Activated CD4-positive, alpha-beta T cell treated with anti-CD3 and anti-CD28 coated beads, Interleukin-2, amount 50 U/mL, for 16 hours (primary cell): ENCODE results near the gene KCNH8.
"Not testable (repeated sequence)": the region's sequence is repeated elsewhere in the genome, so short reads cannot be mapped to it uniquely, and the experiment has no call there.

Source experiments
- DNase-seq: peaks from one replicate; pipeline ENCODE4 v3.0.0-alpha.2; 2020

Gene KCNH8

GRCh38 chr3:19147905-19148767, at the start of gene KCNH8:
KCNH8 (plus strand) TSS chr3:19148510; CDS start chr3:19148720, 210 bp downstream.
- DNase-seq: no peak

- DNase-seq: not testable (repeated sequence)
Observed at GRCh38 chr3:19102654-19103290, 45.5 kb upstream of the KCNH8 start.

GRCh38 chr3:19103510-19103909, 44.8 kb upstream of the KCNH8 start:
- no peak for DNase-seq

- DNase-seq: no peak
Observed at GRCh38 chr3:19104459-19104858, 43.9 kb upstream of the KCNH8 start.

- no peak for DNase-seq
Observed at GRCh38 chr3:19105826-19106225, 42.5 kb upstream of the KCNH8 start.

- DNase-seq: no peak
Observed at GRCh38 chr3:19106307-19106706, 42.0 kb upstream of the KCNH8 start.

- no peak for DNase-seq
Observed at GRCh38 chr3:19107719-19108118, 40.6 kb upstream of the KCNH8 start.

- no peak for DNase-seq
Observed at GRCh38 chr3:19110335-19110895, 37.9 kb upstream of the KCNH8 start.

- no peak for DNase-seq
Observed at GRCh38 chr3:19114461-19114860, 33.8 kb upstream of the KCNH8 start.

- no peak for DNase-seq
Observed at GRCh38 chr3:19116239-19116638, 32.1 kb upstream of the KCNH8 start.

GRCh38 chr3:19124752-19125151, 23.6 kb upstream of the KCNH8 start:
- no peak for DNase-seq

- DNase-seq: no peak
Observed at GRCh38 chr3:19139863-19140262, 8.4 kb upstream of the KCNH8 start.

GRCh38 chr3:19146685-19147650, 1.3 kb upstream of the KCNH8 start:
- DNase-seq: peak; percentile 42

- no peak for DNase-seq
Observed at GRCh38 chr3:19148768-19149091, 420 bp downstream of the KCNH8 start.

- DNase-seq: peak; percentile 14
Observed at GRCh38 chr3:19149368-19149767, 1.1 kb downstream of the KCNH8 start.

GRCh38 chr3:19151171-19151570, 2.9 kb downstream of the KCNH8 start:
- no peak for DNase-seq

GRCh38 chr3:19154693-19155250, 6.5 kb downstream of the KCNH8 start:
- DNase-seq: no peak

GRCh38 chr3:19155375-19155774, 7.1 kb downstream of the KCNH8 start:
- no peak for DNase-seq

- DNase-seq: no peak
Observed at GRCh38 chr3:19159966-19160635, 11.8 kb downstream of the KCNH8 start.

GRCh38 chr3:19165654-19166053, 17.3 kb downstream of the KCNH8 start:
- DNase-seq: no peak

- DNase-seq: no peak
Observed at GRCh38 chr3:19171794-19172193, 23.5 kb downstream of the KCNH8 start.

- no peak for DNase-seq
Observed at GRCh38 chr3:19173945-19174344, 25.6 kb downstream of the KCNH8 start.
